ENCODE results near the gene PRKCH. TPM values are rescaled to one million over a fixed set of nuclear protein-coding genes. Genes with fewer than 3 reads are reported as not detected.
A peak's percentile ranks its signal among the peaks of the same experiment; 100 is the strongest.

PRKCH gene
- total and polyA plus RNA-seq, 2 experiments from 2014 or later = 7.1 to 11.2 TPM

DNA sequence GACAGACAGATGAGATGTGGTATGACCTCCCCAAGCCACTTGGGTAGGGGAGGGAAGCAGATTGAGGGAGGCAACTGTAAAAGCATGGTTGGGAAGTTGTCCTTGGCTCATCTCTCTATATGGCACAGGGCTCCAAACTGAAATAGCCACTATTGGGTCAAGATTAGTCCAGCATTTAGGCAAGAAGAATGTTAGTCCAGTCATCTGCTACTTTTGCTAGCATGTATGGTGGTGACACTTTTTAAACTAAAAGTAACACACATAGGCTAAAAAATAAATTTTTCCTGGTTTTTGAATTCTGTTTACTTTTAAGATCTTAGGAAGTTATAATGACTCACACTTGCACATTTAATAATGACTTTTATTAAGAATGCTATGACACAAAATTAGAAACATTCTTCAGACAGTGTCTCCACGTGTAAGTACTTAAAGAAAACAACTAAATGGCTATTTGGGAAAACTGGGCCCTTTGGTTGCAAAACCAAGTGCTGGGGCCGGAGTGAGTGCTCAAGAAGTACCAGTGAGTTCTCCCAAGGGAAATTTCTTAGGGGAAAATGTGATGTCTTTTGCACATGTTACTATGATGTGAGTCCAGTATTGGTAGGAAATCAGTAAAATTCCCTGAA lies 194.9 kb downstream of the PRKCH start:
- H4K20me1 ChIP-seq (ENCODE audit: insufficient read depth, poor library complexity, severe bottlenecking) = no peaks in the 10 kb centered on the region
- peaks cover 25% of the 10 kb centered on the region for H3K4me1 ChIP-seq (ENCODE audit: insufficient read depth)
- no peaks in the 10 kb centered on the region for H3K79me2 ChIP-seq
- H3K9me2 ChIP-seq (replicated peaks; ENCODE audit: insufficient read depth) = no peaks in the 10 kb centered on the region
- no peaks in the 10 kb centered on the region for H3K36me3 ChIP-seq (replicated peaks; ENCODE audit: insufficient read depth, low read depth)
- no peaks in the 10 kb centered on the region for H3K27me3 ChIP-seq
- no peak overlapping the region for H2AFZ ChIP-seq
- TF ChIP-seq EZH2phosphoT487 (IDR thresholded peaks at IDR 0.05; ENCODE audit: low read depth, severe bottlenecking, unreplicated experiment) (no peak), EZH2 (IDR thresholded peaks at IDR 0.05; ENCODE audit: borderline replicate concordance) (no peak)
- TF ChIP-seq, protein P1, sequence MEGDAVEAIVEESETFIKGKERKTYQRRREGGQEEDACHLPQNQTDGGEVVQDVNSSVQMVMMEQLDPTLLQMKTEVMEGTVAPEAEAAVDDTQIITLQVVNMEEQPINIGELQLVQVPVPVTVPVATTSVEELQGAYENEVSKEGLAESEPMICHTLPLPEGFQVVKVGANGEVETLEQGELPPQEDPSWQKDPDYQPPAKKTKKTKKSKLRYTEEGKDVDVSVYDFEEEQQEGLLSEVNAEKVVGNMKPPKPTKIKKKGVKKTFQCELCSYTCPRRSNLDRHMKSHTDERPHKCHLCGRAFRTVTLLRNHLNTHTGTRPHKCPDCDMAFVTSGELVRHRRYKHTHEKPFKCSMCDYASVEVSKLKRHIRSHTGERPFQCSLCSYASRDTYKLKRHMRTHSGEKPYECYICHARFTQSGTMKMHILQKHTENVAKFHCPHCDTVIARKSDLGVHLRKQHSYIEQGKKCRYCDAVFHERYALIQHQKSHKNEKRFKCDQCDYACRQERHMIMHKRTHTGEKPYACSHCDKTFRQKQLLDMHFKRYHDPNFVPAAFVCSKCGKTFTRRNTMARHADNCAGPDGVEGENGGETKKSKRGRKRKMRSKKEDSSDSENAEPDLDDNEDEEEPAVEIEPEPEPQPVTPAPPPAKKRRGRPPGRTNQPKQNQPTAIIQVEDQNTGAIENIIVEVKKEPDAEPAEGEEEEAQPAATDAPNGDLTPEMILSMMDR (IDR thresholded peaks at IDR 0.05; ENCODE audit: poor library complexity) = no peak
- DNase-seq (ENCODE audit: low spot score) = no peak
- WGBS (ENCODE audit: low lambda C conversion rate, missing lambda C conversion rate) = 54% methylated on average over 2 of the region's 2 CpGs
- H3K9me3 ChIP-seq (ENCODE audit: low read depth) = no peaks in the 10 kb centered on the region
- H3K27ac ChIP-seq = no peak overlapping the region
- H3K4me2 ChIP-seq = no peak overlapping the region
- H3K4me3 ChIP-seq = no peak overlapping the region

DNA sequence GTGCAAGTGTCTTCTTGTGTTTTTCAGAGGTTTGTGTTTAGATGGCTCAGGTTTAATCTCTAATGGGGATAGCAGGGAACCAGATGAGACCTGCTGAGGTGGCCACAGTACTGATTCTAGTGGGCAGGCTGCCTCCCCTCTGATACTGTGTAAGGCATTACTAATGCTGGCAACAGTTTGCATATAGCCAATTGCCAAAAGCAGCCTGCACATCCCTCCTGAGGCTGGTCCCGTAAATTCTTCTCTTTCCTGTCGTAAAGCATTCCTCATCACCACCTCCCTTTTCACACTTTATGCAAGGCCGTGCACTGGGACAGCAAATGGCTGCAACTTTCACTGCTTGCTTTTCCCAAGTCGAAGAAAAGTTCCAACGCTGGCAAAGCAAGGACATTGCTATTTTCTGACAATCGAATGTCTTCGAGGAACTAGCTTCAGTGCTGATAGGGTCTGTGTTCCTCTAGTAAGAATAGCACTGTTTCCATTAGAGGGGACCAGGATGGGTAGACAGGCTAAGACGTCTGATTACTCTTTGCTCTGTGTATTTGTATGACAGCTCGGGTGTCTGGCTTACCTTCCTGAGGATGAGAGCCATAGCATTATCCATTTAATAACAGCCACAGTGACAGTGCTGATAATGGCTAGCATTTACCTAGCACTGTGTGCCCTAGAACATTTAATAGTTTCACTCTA lies 195.7 kb downstream of the PRKCH start:
- Histone ChIP-seq H3K4me1 (ENCODE audit: insufficient read depth) (peaks cover 17% of the 10 kb centered on the region), H3K27ac (no peak overlapping the region), H3K4me3 (no peak overlapping the region), H3K79me2 (no peaks in the 10 kb centered on the region), H3K9me3 (ENCODE audit: low read depth) (no peaks in the 10 kb centered on the region), H3K4me2 (no peak overlapping the region), H3K27me3 (no peaks in the 10 kb centered on the region), H3K9me2 (replicated peaks; ENCODE audit: insufficient read depth) (no peaks in the 10 kb centered on the region), H3K36me3 (replicated peaks; ENCODE audit: insufficient read depth, low read depth) (no peaks in the 10 kb centered on the region), H2AFZ (no peak overlapping the region), H4K20me1 (ENCODE audit: insufficient read depth, poor library complexity, severe bottlenecking) (no peaks in the 10 kb centered on the region)
- no peak for TF ChIP-seq EZH2 (IDR thresholded peaks at IDR 0.05; ENCODE audit: borderline replicate concordance)
- no peak for DNase-seq (ENCODE audit: low spot score)
- WGBS (ENCODE audit: low lambda C conversion rate, missing lambda C conversion rate) = 66% methylated on average over 9 of the region's 9 CpGs

DNA sequence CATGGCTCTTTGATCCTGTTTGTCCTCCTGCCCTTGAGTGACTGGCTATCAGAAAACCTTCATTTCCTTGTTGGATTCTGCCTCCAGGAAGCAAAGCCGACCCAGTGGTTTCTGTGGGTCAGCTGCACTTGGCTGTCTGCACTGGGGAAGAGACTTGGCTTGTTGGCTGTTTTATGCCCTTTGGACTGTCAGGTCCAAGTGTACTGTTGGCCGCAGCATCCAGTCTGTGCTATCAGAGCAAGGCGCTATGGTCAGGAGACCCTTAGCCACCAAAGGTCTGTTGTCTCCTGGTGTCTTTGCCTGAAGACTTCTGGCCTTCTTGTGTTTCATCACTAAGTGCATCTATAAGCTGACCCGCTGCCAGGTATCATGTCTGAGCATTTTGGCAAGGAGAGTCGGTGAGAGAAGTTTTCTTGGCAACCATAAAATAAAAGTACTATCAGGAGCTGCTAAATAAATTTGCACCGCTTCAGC lies 196.6 kb downstream of the PRKCH start:
- DNase-seq (ENCODE audit: low spot score) = peak; percentile 38
- Histone ChIP-seq H3K36me3 (replicated peaks; ENCODE audit: insufficient read depth, low read depth) (no peaks in the 10 kb centered on the region), H4K20me1 (ENCODE audit: insufficient read depth, poor library complexity, severe bottlenecking) (no peaks in the 10 kb centered on the region), H3K27me3 (no peaks in the 10 kb centered on the region), H3K4me2 (no peak overlapping the region), H3K27ac (no peak overlapping the region), H3K9me3 (ENCODE audit: low read depth) (no peaks in the 10 kb centered on the region), H3K4me3 (no peak overlapping the region), H3K79me2 (no peaks in the 10 kb centered on the region), H2AFZ (no peak overlapping the region), H3K4me1 (ENCODE audit: insufficient read depth) (peaks cover 13% of the 10 kb centered on the region), H3K9me2 (replicated peaks; ENCODE audit: insufficient read depth) (no peaks in the 10 kb centered on the region)
- TF ChIP-seq, protein P1 (IDR thresholded peaks at IDR 0.05; ENCODE audit: poor library complexity) = no peak
- TF ChIP-seq EZH2 (IDR thresholded peaks at IDR 0.05; ENCODE audit: borderline replicate concordance) (no peak), EZH2phosphoT487 (IDR thresholded peaks at IDR 0.05; ENCODE audit: low read depth, severe bottlenecking, unreplicated experiment) (no peak)
- WGBS (ENCODE audit: low lambda C conversion rate, missing lambda C conversion rate) = 84% methylated on average over 6 of the region's 6 CpGs

DNA sequence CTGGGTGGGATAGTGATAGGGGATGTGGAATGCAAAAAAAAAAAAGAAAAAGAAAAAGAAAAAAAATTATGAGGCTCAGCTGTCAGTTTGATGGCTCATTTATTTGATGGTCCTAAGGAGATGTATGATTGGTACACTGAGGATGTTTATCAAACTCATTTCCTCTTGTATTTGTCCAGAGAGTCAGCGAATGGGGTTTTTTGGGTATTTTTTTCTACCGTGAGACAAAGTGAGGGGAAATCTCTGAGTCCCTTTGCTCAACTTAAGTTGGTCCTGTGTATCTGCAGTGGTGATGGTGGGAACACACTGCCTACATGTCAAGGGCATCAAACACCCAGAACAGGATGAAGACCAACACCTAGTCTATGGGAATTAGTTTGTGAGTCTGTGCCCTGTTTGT lies 197.0 kb downstream of the PRKCH start:
- H3K27me3 ChIP-seq = no peaks in the 10 kb centered on the region
- H3K36me3 ChIP-seq (replicated peaks; ENCODE audit: insufficient read depth, low read depth) = no peaks in the 10 kb centered on the region
- H3K79me2 ChIP-seq = no peaks in the 10 kb centered on the region
- WGBS (ENCODE audit: low lambda C conversion rate, missing lambda C conversion rate) = 78% methylated on average over 2 of the region's 2 CpGs
- no peak for DNase-seq (ENCODE audit: low spot score)
- H4K20me1 ChIP-seq (ENCODE audit: insufficient read depth, poor library complexity, severe bottlenecking) = no peaks in the 10 kb centered on the region
- H3K9me2 ChIP-seq (replicated peaks; ENCODE audit: insufficient read depth) = no peaks in the 10 kb centered on the region
- TF ChIP-seq EZH2 (IDR thresholded peaks at IDR 0.05; ENCODE audit: borderline replicate concordance) (no peak), EZH2phosphoT487 (IDR thresholded peaks at IDR 0.05; ENCODE audit: low read depth, severe bottlenecking, unreplicated experiment) (no peak)
- TF ChIP-seq, protein P1 (IDR thresholded peaks at IDR 0.05; ENCODE audit: poor library complexity) = no peak
- no peak overlapping the region for H3K4me2 ChIP-seq
- no peak overlapping the region for H3K4me3 ChIP-seq
- H3K27ac ChIP-seq = no peak overlapping the region
- H3K4me1 ChIP-seq (ENCODE audit: insufficient read depth) = peaks cover 13% of the 10 kb centered on the region
- no peaks in the 10 kb centered on the region for H3K9me3 ChIP-seq (ENCODE audit: low read depth)
- H2AFZ ChIP-seq = no peak overlapping the region

Data from hepatocyte (in vitro differentiated cells).